Activated CD8-positive, alpha-beta memory T cell treated with anti-CD3 and anti-CD28 coated beads for 48 hours (primary cell): ENCODE results near the gene PAWR.
"Not testable (repeated sequence)": the region's sequence is repeated elsewhere in the genome, so short reads cannot be mapped to it uniquely, and the experiment has no call there.

Experiments used
- DNase-seq, 3 experiments: peaks; one replicate each; pipeline ENCODE4 v3.0.0-alpha.2; 2020; ENCODE audit warnings: low read depth in 2 of 3, low spot score in 2 of 3

The PAWR gene

GRCh38 chr12:79596719-79597350 lies 93.9 kb downstream of the PAWR start:
- no peak for DNase-seq

GRCh38 chr12:79595273-79595672 lies 95.5 kb downstream of the PAWR start:
- DNase-seq, result no peak

- DNase-seq, result no peak
Observed at GRCh38 chr12:79592865-79593264, 97.9 kb downstream of the PAWR start.

GRCh38 chr12:79591988-79592387 lies 98.8 kb downstream of the PAWR start:
- DNase-seq, result no peak

GRCh38 chr12:79590751-79591150 lies 100.0 kb downstream of the PAWR start:
- no peak for DNase-seq

GRCh38 chr12:79587368-79587767 lies 103.4 kb downstream of the PAWR start:
- no peak for DNase-seq

- no peak for DNase-seq
Observed at GRCh38 chr12:79585147-79585546, 105.6 kb downstream of the PAWR start.

- DNase-seq, result no peak
Observed at GRCh38 chr12:79573820-79574219, 116.9 kb downstream of the PAWR start.

- no peak for DNase-seq
Observed at GRCh38 chr12:79569679-79570078, 121.1 kb downstream of the PAWR start.

- no peak for DNase-seq
Observed at GRCh38 chr12:79567175-79567563, 123.6 kb downstream of the PAWR start.

- DNase-seq, result no peak
Observed at GRCh38 chr12:79566452-79567174, 124.2 kb downstream of the PAWR start.

- not testable (repeated sequence) for DNase-seq
Observed at GRCh38 chr12:79564727-79565350, 125.9 kb downstream of the PAWR start.

GRCh38 chr12:79563021-79563740 lies 127.6 kb downstream of the PAWR start:
- no peak for DNase-seq

GRCh38 chr12:79561401-79562132 lies 129.2 kb downstream of the PAWR start:
- DNase-seq, result no peak

GRCh38 chr12:79560225-79560889 lies 130.4 kb downstream of the PAWR start:
- no peak for DNase-seq

GRCh38 chr12:79559591-79559990 lies 131.2 kb downstream of the PAWR start:
- no peak for DNase-seq

GRCh38 chr12:79558924-79559469 lies 131.8 kb downstream of the PAWR start:
- no peak for DNase-seq

- no peak for DNase-seq
Observed at GRCh38 chr12:79557690-79558315, 133.0 kb downstream of the PAWR start.

GRCh38 chr12:79555028-79555925 lies 135.5 kb downstream of the PAWR start:
- no peak for DNase-seq
